Ovary (tissue), 10 donors: ENCODE results near the gene NEK1. TPM values are rescaled to one million over a fixed set of nuclear protein-coding genes. Genes with fewer than 3 reads are reported as not detected.

Experiments used
- DNase-seq, 5 donors: peaks; one replicate each; pipeline ENCODE4 v3.0.0-alpha.2; 2019 to 2020
- H3K27ac ChIP-seq, 2 donors: fragments of 200-600 bp; one replicate each; pipeline versions ENCODE4 v1.5.1 to v1.8.0; 2019 to 2022
- H3K27me3 ChIP-seq: fragments of 200-600 bp; one replicate; pipeline ENCODE4 v1.8.0; 2022
- H3K36me3 ChIP-seq: fragments of 200-600 bp; sonication (generic); one replicate; pipeline ENCODE4 v1.5.1; 2019
- H3K4me1 ChIP-seq: one replicate; pipeline ENCODE4 v1.8.1; 2013; ENCODE audit warnings: mild to moderate bottlenecking, moderate library complexity; ENCODE audit not compliant: insufficient read depth
- H3K4me3 ChIP-seq: fragments of 200-600 bp; sonication (generic); one replicate; pipeline ENCODE4 v1.5.1; 2017
- H3K9me3 ChIP-seq, 2 donors: fragments of 200-600 bp in 1 of 2; sonication (generic) in 1 of 2; one replicate each; pipeline versions ENCODE4 v1.5.1 to v1.8.1; 2013 to 2019; ENCODE audit warnings: mild to moderate bottlenecking in 1 of 2, moderate library complexity in 1 of 2
- EP300 ChIP-seq: sonication (generic); formaldehyde crosslinking; IDR thresholded peaks from one replicate; pipeline ENCODE4 v1.6.1; 2017; ENCODE audit warnings: antibody characterized with exemption
- POLR2A ChIP-seq: fragments of 450-650 bp; IDR thresholded peaks from one replicate; pipeline ENCODE4 v1.6.1; 2017; ENCODE audit warnings: antibody characterized with exemption, mild to moderate bottlenecking, moderate library complexity
- WGBS, 3 donors: extraction: QIAGEN DNeasy Blood & Tissue Kit in 1 of 3; methylation state at CpG; one replicate each; pipeline versions ENCODE4 v1.1.5 to v1.1.7; 2013 to 2017; 5-methylcytosine and 5-hydroxymethylcytosine counted together
- intact Hi-C, 4 donors: fragments of 100-400 bp; cut with DNase I; formaldehyde crosslinking; loops; one replicate each; pipeline versions ENCODE4 v1.11.0 to v1.15.1; 2022 to 2023
- long read RNA-seq, 3 donors: library from polyadenylated mRNA in 2 of 3; unstranded in 2 of 3; transcript quantifications; one replicate each; pipeline ENCODE4 v2.0.0 and lab custom pipeline, GENCODE V29; 2021 to 2026
- polyA plus RNA-seq, 2 donors: library from polyadenylated mRNA; stranded (reverse); fragments of 200-250 nt in 1 of 2; fragments of 350-450 nt in 1 of 2; fragmentation: Illumina TruSeq in 1 of 2; extraction: RNeasy Lipid Tissue Mini Kit (QIAGEN cat#74804) in 1 of 2; gene quantifications; one replicate each; pipeline ENCODE4 v1.2.3, GENCODE V29; 2013 to 2014
- total RNA-seq, 7 donors: library from RNA; depleted of rRNA in 2 of 7; stranded (reverse); fragments of >200 nt in 2 of 7; fragmentation: NEBNext Ultra II Directional in 3 of 7; extraction: Animal tissue kit (Norgen Biotek cat#: 25700) in 3 of 7; gene quantifications; one replicate each; pipeline versions ENCODE4 v1.1.0 to v1.2.4, GENCODE V29; 2016 to 2023
- TF ChIP-seq, protein P1 (sequence below), 3 donors: fragments of 450-650 bp in 2 of 3; fragments of 200-600 bp in 1 of 3; IDR thresholded peaks; one replicate each; pipeline versions ENCODE4 v1.5.1 to v1.8.0; 2016 to 2022; ENCODE audit warnings: antibody characterized with exemption in 3 of 3, mild to moderate bottlenecking in 1 of 3
- donor health status: DM: no; HTN: no; CAD: no; lungs with moderate emphysema.
- donor health status: DM: no; HTN: no; CAD: no.
- donor health status: Bipolar disorder and iron deficiency.
- donor health status: DM: yes; HTN: yes; CAD: no.
- donor health status: DM: no; HTN: no; CAD: no.
- donor health status: DM: yes; HTN: yes; CAD: no.

NEK1 gene, protein sequence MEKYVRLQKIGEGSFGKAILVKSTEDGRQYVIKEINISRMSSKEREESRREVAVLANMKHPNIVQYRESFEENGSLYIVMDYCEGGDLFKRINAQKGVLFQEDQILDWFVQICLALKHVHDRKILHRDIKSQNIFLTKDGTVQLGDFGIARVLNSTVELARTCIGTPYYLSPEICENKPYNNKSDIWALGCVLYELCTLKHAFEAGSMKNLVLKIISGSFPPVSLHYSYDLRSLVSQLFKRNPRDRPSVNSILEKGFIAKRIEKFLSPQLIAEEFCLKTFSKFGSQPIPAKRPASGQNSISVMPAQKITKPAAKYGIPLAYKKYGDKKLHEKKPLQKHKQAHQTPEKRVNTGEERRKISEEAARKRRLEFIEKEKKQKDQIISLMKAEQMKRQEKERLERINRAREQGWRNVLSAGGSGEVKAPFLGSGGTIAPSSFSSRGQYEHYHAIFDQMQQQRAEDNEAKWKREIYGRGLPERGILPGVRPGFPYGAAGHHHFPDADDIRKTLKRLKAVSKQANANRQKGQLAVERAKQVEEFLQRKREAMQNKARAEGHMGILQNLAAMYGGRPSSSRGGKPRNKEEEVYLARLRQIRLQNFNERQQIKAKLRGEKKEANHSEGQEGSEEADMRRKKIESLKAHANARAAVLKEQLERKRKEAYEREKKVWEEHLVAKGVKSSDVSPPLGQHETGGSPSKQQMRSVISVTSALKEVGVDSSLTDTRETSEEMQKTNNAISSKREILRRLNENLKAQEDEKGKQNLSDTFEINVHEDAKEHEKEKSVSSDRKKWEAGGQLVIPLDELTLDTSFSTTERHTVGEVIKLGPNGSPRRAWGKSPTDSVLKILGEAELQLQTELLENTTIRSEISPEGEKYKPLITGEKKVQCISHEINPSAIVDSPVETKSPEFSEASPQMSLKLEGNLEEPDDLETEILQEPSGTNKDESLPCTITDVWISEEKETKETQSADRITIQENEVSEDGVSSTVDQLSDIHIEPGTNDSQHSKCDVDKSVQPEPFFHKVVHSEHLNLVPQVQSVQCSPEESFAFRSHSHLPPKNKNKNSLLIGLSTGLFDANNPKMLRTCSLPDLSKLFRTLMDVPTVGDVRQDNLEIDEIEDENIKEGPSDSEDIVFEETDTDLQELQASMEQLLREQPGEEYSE (N-terminal part only)
- total RNA-seq: 10 to 100 TPM; 20.3 to 29.5 (median 23.9) TPM
- 1 to 10 TPM; 8.7 to 9.8 TPM for polyA plus RNA-seq
- long read RNA-seq, donor 1, partial matches to known transcripts: 70 of 88 reads
- long read RNA-seq, donor 1, other reads (novel, unspliced or antisense): 18 of 88 reads
- long read RNA-seq, donor 2, full-length matches to known transcripts: 1 of 1 reads
- long read RNA-seq, donor 2, partial matches to known transcripts: 0 of 1 reads
- long read RNA-seq, donor 2, other reads (novel, unspliced or antisense): 0 of 1 reads
- long read RNA-seq, donor 3, full-length matches to known transcripts: 2 of 16 reads
- long read RNA-seq, donor 3, partial matches to known transcripts: 3 of 16 reads
- long read RNA-seq, donor 3, other reads (novel, unspliced or antisense): 11 of 16 reads

DNA sequence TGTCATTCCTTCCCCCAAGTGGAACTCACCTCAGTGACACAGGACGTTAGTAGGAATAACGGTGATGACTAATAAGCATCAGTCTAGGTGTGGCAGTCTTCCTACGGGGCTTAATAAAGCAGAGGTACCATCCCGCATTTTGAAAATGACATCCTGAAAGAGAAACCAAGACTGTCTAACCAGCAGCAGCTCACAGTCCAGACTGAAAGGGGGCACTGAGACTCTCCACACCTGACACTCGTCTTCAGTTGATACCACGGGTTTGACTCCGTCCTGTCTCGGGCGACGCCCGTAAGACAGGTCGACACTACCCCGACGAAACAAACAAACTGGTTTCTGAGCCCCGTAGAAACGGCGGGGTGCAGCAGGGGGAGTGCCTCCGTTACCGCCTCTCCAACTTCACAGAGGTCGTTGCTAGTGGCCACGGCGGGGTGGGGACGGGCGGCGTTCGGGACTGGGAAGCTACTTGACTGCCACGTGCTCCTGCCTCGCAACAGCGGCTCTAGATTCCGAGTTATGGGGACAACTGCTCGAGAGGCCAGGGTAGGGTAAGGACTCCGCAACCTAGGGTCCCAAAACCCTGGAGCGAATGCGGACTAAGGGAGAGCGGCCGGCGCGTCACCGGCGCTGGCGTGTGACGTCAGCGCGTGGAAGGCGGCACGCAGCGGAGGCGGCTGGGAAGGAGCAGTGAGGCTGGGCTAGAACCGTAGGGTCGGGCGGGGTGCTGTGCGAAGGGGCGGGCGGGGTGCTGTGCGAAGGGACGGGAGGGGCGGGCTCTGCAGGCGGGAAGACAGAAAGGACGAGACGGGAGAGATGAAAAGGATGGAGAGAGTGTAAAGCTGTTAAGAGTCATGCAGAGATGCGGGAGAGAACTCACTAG is at the start of gene NEK1:
NEK1 (minus strand) TSS at position 593 of the 880 bp plus-strand sequence. CDS start 9,953 bp downstream, outside the sequence.
- Histone ChIP-seq H3K36me3 (no peaks in the 10 kb centered on the region), H3K9me3 (no peaks in the 10 kb centered on the region), H3K4me1 (no peaks in the 10 kb centered on the region), H3K27ac (peak within 1 kb of the TSS; percentile 73 to 94), H3K27me3 (no peaks in the 10 kb centered on the region), H3K4me3 (peak within 1 kb of the TSS; percentile 93)
- TF ChIP-seq POLR2A (peak; percentile 94), EP300 (no peak)
- TF ChIP-seq, protein P1, sequence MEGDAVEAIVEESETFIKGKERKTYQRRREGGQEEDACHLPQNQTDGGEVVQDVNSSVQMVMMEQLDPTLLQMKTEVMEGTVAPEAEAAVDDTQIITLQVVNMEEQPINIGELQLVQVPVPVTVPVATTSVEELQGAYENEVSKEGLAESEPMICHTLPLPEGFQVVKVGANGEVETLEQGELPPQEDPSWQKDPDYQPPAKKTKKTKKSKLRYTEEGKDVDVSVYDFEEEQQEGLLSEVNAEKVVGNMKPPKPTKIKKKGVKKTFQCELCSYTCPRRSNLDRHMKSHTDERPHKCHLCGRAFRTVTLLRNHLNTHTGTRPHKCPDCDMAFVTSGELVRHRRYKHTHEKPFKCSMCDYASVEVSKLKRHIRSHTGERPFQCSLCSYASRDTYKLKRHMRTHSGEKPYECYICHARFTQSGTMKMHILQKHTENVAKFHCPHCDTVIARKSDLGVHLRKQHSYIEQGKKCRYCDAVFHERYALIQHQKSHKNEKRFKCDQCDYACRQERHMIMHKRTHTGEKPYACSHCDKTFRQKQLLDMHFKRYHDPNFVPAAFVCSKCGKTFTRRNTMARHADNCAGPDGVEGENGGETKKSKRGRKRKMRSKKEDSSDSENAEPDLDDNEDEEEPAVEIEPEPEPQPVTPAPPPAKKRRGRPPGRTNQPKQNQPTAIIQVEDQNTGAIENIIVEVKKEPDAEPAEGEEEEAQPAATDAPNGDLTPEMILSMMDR (IDR thresholded peaks at IDR 0.05): peak in 1 of 3 donors; percentile 25
- WGBS, 3 donors: 0 to 1% (median 0%) methylated on average over 61 of the region's 61 CpGs
- peak; percentile 85 to 92 (median 90) for DNase-seq
- intact Hi-C loops: no loop called here

DNA sequence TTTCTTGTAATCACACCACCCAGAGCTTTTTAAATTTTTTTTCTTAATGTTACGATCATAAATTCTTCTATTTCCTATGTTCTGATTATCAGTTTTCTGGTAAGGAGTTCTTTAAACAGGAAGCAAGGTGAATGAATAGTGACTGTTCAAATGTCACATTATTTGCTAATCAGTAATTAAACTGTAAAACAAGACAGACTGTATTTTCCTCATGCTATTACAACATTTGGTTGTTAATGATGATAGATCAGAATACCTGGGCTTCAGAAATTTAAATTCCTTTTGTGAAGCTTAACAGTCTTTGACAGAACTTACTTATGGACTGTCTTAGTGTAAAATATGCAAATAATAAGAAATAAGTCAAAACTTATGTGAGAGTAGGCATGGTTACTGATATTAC is 49.4 kb upstream of the NEK1 start:
- no peak overlapping the region for H3K27ac ChIP-seq
- H3K4me1 ChIP-seq: no peaks in the 10 kb centered on the region
- H3K9me3 ChIP-seq: no peaks in the 10 kb centered on the region
- no peaks in the 10 kb centered on the region for H3K36me3 ChIP-seq
- H3K27me3 ChIP-seq: no peaks in the 10 kb centered on the region
- DNase-seq: no peak
- 95 to 97% (median 95%) methylated on average over 1 of the region's 1 CpG for WGBS, 3 donors
- TF ChIP-seq EP300 (no peak), POLR2A (no peak)
- TF ChIP-seq, protein P1 (IDR thresholded peaks at IDR 0.05): no peak
- intact Hi-C loops: no loop called here
- no peak overlapping the region for H3K4me3 ChIP-seq

GRCh38 chr4:169660929-169661328 is 48.5 kb upstream of the NEK1 start:
- H3K4me1 ChIP-seq: no peaks in the 10 kb centered on the region
- TF ChIP-seq, protein P1 (IDR thresholded peaks at IDR 0.05): no peak
- TF ChIP-seq POLR2A (no peak), EP300 (no peak)
- H3K4me3 ChIP-seq: peak overlapping the region; percentile 39
- H3K27me3 ChIP-seq: no peaks in the 10 kb centered on the region
- WGBS, 3 donors: 42 to 62% (median 59%) methylated on average over 3 of the region's 3 CpGs
- intact Hi-C loops: no loop called here
- no peak for DNase-seq
- H3K9me3 ChIP-seq: no peaks in the 10 kb centered on the region
- H3K36me3 ChIP-seq: no peaks in the 10 kb centered on the region
- H3K27ac ChIP-seq: no peak overlapping the region
